ENCODE measurements around the gene GRM7. TPM values are rescaled to one million over a fixed set of nuclear protein-coding genes. Genes with fewer than 3 reads are reported as not detected.
A peak's percentile ranks its signal among the peaks of the same experiment; 100 is the strongest.

Gene GRM7
- total RNA-seq, 2 donors from 2014 or later: 0.68 to 3.9 TPM

DNA sequence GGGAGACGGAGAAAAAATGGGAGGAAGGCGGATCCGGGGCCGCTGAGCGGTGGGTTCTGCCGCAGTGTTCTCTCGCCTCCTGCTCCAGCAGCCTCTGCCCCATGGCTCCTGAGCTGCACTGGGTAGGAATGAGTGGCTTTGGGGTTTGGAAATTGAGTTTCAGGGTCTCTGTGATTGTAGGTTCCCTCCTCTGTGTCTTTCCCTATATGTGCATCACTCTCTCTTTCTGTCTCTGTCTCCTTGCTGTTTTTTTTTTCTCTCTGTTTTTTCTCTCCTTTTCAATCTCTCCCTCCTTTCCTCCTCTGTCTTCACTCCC, 1.9 kb downstream of the GRM7 start:
- Histone ChIP-seq H3K27me3 (replicated peaks; ENCODE audit: insufficient read depth) (no peaks in the 10 kb centered on the region), H3K36me3 (no peaks in the 10 kb centered on the region), H3K27ac (no peak overlapping the region), H3K9me3 (no peaks in the 10 kb centered on the region), H3K4me1 (ENCODE audit: control insufficient read depth in 1 of 2, low read depth in 2 of 2) (peaks cover 7 to 25% of the 10 kb centered on the region in 2 donors), H3K4me3 (peak overlapping the region; percentile 67)
- TF ChIP-seq, protein P1, sequence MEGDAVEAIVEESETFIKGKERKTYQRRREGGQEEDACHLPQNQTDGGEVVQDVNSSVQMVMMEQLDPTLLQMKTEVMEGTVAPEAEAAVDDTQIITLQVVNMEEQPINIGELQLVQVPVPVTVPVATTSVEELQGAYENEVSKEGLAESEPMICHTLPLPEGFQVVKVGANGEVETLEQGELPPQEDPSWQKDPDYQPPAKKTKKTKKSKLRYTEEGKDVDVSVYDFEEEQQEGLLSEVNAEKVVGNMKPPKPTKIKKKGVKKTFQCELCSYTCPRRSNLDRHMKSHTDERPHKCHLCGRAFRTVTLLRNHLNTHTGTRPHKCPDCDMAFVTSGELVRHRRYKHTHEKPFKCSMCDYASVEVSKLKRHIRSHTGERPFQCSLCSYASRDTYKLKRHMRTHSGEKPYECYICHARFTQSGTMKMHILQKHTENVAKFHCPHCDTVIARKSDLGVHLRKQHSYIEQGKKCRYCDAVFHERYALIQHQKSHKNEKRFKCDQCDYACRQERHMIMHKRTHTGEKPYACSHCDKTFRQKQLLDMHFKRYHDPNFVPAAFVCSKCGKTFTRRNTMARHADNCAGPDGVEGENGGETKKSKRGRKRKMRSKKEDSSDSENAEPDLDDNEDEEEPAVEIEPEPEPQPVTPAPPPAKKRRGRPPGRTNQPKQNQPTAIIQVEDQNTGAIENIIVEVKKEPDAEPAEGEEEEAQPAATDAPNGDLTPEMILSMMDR (IDR thresholded peaks at IDR 0.05): no peak
- DNase-seq (ENCODE audit: low spot score) (no peak), ATAC-seq (ENCODE audit: insufficient number of reproducible peaks, low FRiP score, low read depth) (no peak)

DNA sequence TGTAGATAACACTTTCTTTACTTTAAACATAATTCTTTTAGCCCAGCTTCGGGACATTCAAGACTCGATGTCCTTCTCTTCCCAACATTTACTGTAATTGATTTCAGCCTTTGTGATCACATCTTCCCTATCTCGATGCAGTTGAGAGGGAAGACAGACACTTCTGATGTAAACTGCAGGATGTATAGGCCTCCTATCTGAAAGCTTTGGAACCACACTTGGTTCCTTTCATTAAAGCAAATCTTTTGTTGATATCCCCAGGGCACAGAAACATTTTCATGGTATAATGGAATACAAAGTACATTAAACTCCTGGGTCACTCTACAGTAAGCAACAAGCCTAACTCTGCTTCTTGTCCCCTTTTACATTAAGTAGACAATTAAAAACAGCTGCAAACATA, 6.4 kb downstream of the GRM7 start:
- H3K4me1 ChIP-seq (ENCODE audit: control insufficient read depth in 1 of 2, low read depth in 2 of 2): peaks cover 0 to 7% of the 10 kb centered on the region in 2 donors
- TF ChIP-seq, protein P1 (IDR thresholded peaks at IDR 0.05): no peak
- ATAC-seq (ENCODE audit: insufficient number of reproducible peaks, low FRiP score, low read depth): no peak
- H3K27me3 ChIP-seq (replicated peaks; ENCODE audit: insufficient read depth): no peaks in the 10 kb centered on the region
- H3K27ac ChIP-seq: no peak overlapping the region
- H3K4me3 ChIP-seq: no peak overlapping the region
- no peaks in the 10 kb centered on the region for H3K9me3 ChIP-seq
- no peaks in the 10 kb centered on the region for H3K36me3 ChIP-seq
- DNase-seq (ENCODE audit: low spot score): no peak

DNA sequence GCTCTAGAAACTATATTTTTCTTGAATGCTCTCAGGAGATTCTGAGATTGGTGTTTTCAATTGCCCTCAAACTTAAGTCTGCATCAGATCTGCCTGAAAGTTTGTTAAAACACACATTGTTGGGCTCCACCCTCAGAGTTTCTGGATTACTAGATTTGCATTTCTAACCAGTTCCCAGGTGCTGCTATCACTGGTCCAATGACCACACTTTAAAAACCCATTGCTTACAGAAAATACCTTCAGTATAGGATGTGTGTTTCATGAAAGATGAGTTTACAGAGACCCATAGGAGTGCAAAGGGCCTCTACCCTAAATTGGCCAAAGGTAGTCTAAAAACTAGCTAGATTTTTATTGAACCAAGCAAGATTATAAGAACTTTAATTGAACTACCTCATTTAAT, 17.8 kb downstream of the GRM7 start:
- no peaks in the 10 kb centered on the region for H3K4me1 ChIP-seq (ENCODE audit: control insufficient read depth in 1 of 2, low read depth in 2 of 2)
- DNase-seq (ENCODE audit: low spot score) (no peak), ATAC-seq (ENCODE audit: insufficient number of reproducible peaks, low FRiP score, low read depth) (no peak)
- H3K27me3 ChIP-seq (replicated peaks; ENCODE audit: insufficient read depth): no peaks in the 10 kb centered on the region
- H3K36me3 ChIP-seq: no peaks in the 10 kb centered on the region
- no peaks in the 10 kb centered on the region for H3K9me3 ChIP-seq
- no peak overlapping the region for H3K4me3 ChIP-seq
- H3K27ac ChIP-seq: no peak overlapping the region
- TF ChIP-seq, protein P1 (IDR thresholded peaks at IDR 0.05): no peak

DNA sequence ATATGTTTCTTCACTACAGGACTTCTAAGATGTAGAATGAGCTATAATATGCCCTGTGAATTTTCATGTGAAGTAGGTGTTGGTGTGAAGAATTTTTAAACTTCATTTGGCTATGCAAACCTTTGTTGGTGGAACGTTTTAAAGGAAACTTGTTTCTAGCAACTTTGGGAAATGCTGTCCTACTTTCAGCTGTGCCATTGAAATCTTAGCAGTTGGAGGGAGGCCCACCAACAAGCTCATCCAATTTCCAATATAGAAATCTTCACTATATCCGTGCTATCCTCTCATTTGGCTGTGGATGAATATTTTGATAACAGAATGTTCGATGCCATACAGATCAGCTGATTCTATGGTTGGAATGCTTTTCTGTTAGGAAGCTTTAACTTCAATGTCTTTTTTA, 51.3 kb downstream of the GRM7 start:
- ATAC-seq (ENCODE audit: insufficient number of reproducible peaks, low FRiP score, low read depth): no peak
- DNase-seq (ENCODE audit: low spot score): no peak

DNA sequence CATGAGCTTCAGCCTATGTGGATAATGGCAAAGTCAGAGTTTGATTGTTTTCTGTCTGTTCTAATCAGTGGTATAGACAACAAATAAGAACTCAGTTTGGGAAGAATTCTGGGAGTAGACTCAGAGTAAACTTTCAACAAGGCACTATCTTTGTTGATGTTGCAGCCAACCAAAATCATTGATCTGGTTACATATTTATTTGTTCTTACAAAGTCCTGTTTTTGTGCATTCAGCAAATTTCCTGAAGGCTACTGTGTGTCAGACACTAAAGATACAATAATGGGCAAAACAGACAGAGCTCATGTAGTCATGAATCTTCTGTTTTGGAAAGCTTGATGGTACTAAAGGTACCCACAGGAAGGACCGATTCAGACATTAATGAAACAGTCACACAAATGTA, 55.0 kb downstream of the GRM7 start:
- TF ChIP-seq, protein P1 (IDR thresholded peaks at IDR 0.05): no peak
- Histone ChIP-seq H3K4me3 (no peak overlapping the region), H3K27ac (no peak overlapping the region), H3K4me1 (ENCODE audit: control insufficient read depth in 1 of 2, low read depth in 2 of 2) (no peaks in the 10 kb centered on the region), H3K36me3 (no peaks in the 10 kb centered on the region), H3K27me3 (replicated peaks; ENCODE audit: insufficient read depth) (no peaks in the 10 kb centered on the region), H3K9me3 (no peaks in the 10 kb centered on the region)
- ATAC-seq (ENCODE audit: insufficient number of reproducible peaks, low FRiP score, low read depth): no peak
- no peak for DNase-seq (ENCODE audit: low spot score)

More for the DNA sequence above, 51.3 kb downstream of the GRM7 start:
- no peak overlapping the region for H3K4me3 ChIP-seq
- TF ChIP-seq, protein P1 (IDR thresholded peaks at IDR 0.05): no peak
- H3K27me3 ChIP-seq (replicated peaks; ENCODE audit: insufficient read depth): no peaks in the 10 kb centered on the region
- H3K36me3 ChIP-seq: no peaks in the 10 kb centered on the region
- no peaks in the 10 kb centered on the region for H3K4me1 ChIP-seq (ENCODE audit: control insufficient read depth in 1 of 2, low read depth in 2 of 2)
- H3K27ac ChIP-seq: no peak overlapping the region
- no peaks in the 10 kb centered on the region for H3K9me3 ChIP-seq

Data from thoracic aorta (tissue), 2 donors.